H9 (cell line): ENCODE data around the gene KCNH1. TPM values are rescaled to one million over a fixed set of nuclear protein-coding genes. Genes with fewer than 3 reads are reported as not detected.

Experiments
- DNase-seq: peaks from one replicate; pipeline ENCODE4 v3.0.0-alpha.2; 2017
- H2AFZ ChIP-seq: one replicate; pipeline ENCODE4 v1.6.1; 2013; ENCODE audit warnings: mild to moderate bottlenecking, low read length, control low read depth, moderate library complexity
- H2AK5ac ChIP-seq: 2 replicates; pipeline ENCODE4 v1.6.1; 2013; ENCODE audit warnings: low read length, control low read depth, mixed read lengths; ENCODE audit not compliant: insufficient read length
- H2BK120ac ChIP-seq: one replicate; pipeline ENCODE4 v1.6.1; 2013; ENCODE audit warnings: low read depth, mild to moderate bottlenecking, low read length, control low read depth, inconsistent platforms; ENCODE audit not compliant: poor library complexity, severe bottlenecking
- H2BK12ac ChIP-seq: 2 replicates; pipeline ENCODE4 v1.6.1; 2013; ENCODE audit warnings: low read length, control low read depth, mixed read lengths, low read depth; ENCODE audit not compliant: insufficient read length
- H2BK15ac ChIP-seq: 2 replicates; pipeline ENCODE4 v1.6.1; 2013; ENCODE audit warnings: low read depth, low read length, control low read depth
- H2BK20ac ChIP-seq: one replicate; pipeline ENCODE4 v1.6.1; 2013; ENCODE audit warnings: low read depth, mild to moderate bottlenecking, low read length, control low read depth, inconsistent platforms; ENCODE audit not compliant: poor library complexity, severe bottlenecking
- H2BK5ac ChIP-seq: 2 replicates; pipeline ENCODE4 v1.6.1; 2013; ENCODE audit warnings: low read length, control low read depth, mixed read lengths; ENCODE audit not compliant: insufficient read length
- H3K14ac ChIP-seq: 2 replicates; pipeline ENCODE4 v1.6.1; 2013; ENCODE audit warnings: low read length, control low read depth; ENCODE audit not compliant: insufficient read depth
- H3K18ac ChIP-seq: 2 replicates; pipeline ENCODE4 v1.6.1; 2013; ENCODE audit warnings: low read depth, mild to moderate bottlenecking, mixed read lengths, low read length, control low read depth; ENCODE audit not compliant: insufficient read length
- H3K23ac ChIP-seq: 2 replicates; pipeline ENCODE4 v1.6.1; 2013; ENCODE audit warnings: low read length, control low read depth, mixed read lengths, low read depth; ENCODE audit not compliant: insufficient read length
- H3K23me2 ChIP-seq: 2 replicates; pipeline ENCODE4 v1.6.1; 2013; ENCODE audit warnings: low read depth, mild to moderate bottlenecking, mixed read lengths, low read length, control low read depth; ENCODE audit not compliant: insufficient read length, poor library complexity, severe bottlenecking
- H3K27ac ChIP-seq: 2 replicates; pipeline ENCODE4 v1.5.1; 2013; ENCODE audit warnings: low read length, control low read depth, mixed read lengths, low read depth; ENCODE audit not compliant: insufficient read length
- H3K27me3 ChIP-seq: 2 replicates; pipeline ENCODE4 v1.6.1; 2013; ENCODE audit warnings: low read length, control low read depth, inconsistent platforms; ENCODE audit not compliant: insufficient read depth
- H3K4ac ChIP-seq: 2 replicates; pipeline ENCODE4 v1.6.1; 2013; ENCODE audit warnings: low read depth, mild to moderate bottlenecking, control low read depth, inconsistent platforms, low read length, moderate library complexity
- H3K4me1 ChIP-seq: 2 replicates; pipeline ENCODE4 v1.6.1; 2013; ENCODE audit warnings: low read length, control low read depth, inconsistent platforms; ENCODE audit not compliant: insufficient read depth
- H3K4me2 ChIP-seq: 2 replicates; pipeline ENCODE4 v1.6.1; 2013; ENCODE audit warnings: low read length, control low read depth, mixed read lengths; ENCODE audit not compliant: insufficient read length, insufficient read depth
- H3K56ac ChIP-seq: 2 replicates; pipeline ENCODE4 v1.6.1; 2013; ENCODE audit warnings: low read depth, mild to moderate bottlenecking, mixed read lengths, low read length, control low read depth; ENCODE audit not compliant: insufficient read length
- H3K79me1 ChIP-seq: 2 replicates; pipeline ENCODE4 v1.6.1; 2013; ENCODE audit warnings: low read depth, mild to moderate bottlenecking, moderate library complexity, low read length, control low read depth, inconsistent platforms; ENCODE audit not compliant: insufficient read depth, poor library complexity, severe bottlenecking
- H3K79me2 ChIP-seq: 2 replicates; pipeline ENCODE4 v1.6.1; 2013; ENCODE audit warnings: low read length, control low read depth, inconsistent platforms; ENCODE audit not compliant: insufficient read depth
- H3K9ac ChIP-seq: 2 replicates; pipeline ENCODE4 v1.6.1; 2013; ENCODE audit warnings: low read length, control low read depth, mixed read lengths; ENCODE audit not compliant: insufficient read length; ENCODE audit errors: extremely low read depth
- H3K9me3 ChIP-seq: one replicate; pipeline ENCODE4 v1.6.1; 2013; ENCODE audit warnings: low read depth, low read length, inconsistent platforms; ENCODE audit not compliant: control insufficient read depth
- H3T11ph ChIP-seq: one replicate; pipeline ENCODE4 v1.6.1; 2013; ENCODE audit warnings: mild to moderate bottlenecking, low read length, control low read depth, inconsistent platforms
- H4K20me1 ChIP-seq: one replicate; pipeline ENCODE4 v1.6.1; 2013; ENCODE audit not compliant: control insufficient read depth, insufficient read length, insufficient read depth
- H4K5ac ChIP-seq: 2 replicates; pipeline ENCODE4 v1.6.1; 2013; ENCODE audit warnings: low read depth, mild to moderate bottlenecking, mixed read lengths, low read length, control low read depth; ENCODE audit not compliant: insufficient read length
- H4K8ac ChIP-seq: replicated peaks from 2 replicates; pipeline ENCODE4 v1.6.1; 2013; ENCODE audit warnings: low read length, control low read depth, mixed read lengths, low read depth; ENCODE audit not compliant: insufficient read length
- H4K91ac ChIP-seq: 2 replicates; pipeline ENCODE4 v1.6.1; 2013; ENCODE audit warnings: low read depth, mild to moderate bottlenecking, moderate library complexity, mixed read lengths, low read length, control low read depth; ENCODE audit not compliant: insufficient read length
- H3K27ac Mint-ChIP-seq, 3 experiments: 2 replicates in 2 of 3; 3 replicates in 1 of 3; pipeline ENCODE4 v1.8.0; 2020 to 2021; ENCODE audit warnings: mixed read lengths in 3 of 3, mild to moderate bottlenecking in 1 of 3, moderate library complexity in 1 of 3
- H3K27me3 Mint-ChIP-seq: 2 replicates; pipeline ENCODE4 v1.8.0; 2021; ENCODE audit warnings: low read depth, mild to moderate bottlenecking, moderate library complexity, mixed read lengths
- H3K36me3 Mint-ChIP-seq, 3 experiments: 2 replicates in 2 of 3; 3 replicates in 1 of 3; pipeline ENCODE4 v1.8.0; 2020 to 2021; ENCODE audit warnings: low read depth in 3 of 3, mixed read lengths in 3 of 3; ENCODE audit not compliant: insufficient read depth in 1 of 3
- H3K4me1 Mint-ChIP-seq, 2 experiments: 2 replicates each; pipeline ENCODE4 v1.8.0; 2020; ENCODE audit warnings: mixed read lengths in 2 of 2
- H3K4me3 Mint-ChIP-seq, 2 experiments: 2 replicates in 1 of 2; 3 replicates in 1 of 2; pipeline ENCODE4 v1.8.0; 2020 to 2021; ENCODE audit warnings: mild to moderate bottlenecking in 2 of 2, mixed read lengths in 2 of 2, moderate library complexity in 1 of 2
- H3K9me3 Mint-ChIP-seq, 2 experiments: 2 replicates in 1 of 2; 3 replicates in 1 of 2; pipeline ENCODE4 v1.8.0; 2020; ENCODE audit warnings: mild to moderate bottlenecking in 2 of 2, mixed read lengths in 2 of 2, moderate library complexity in 1 of 2
- CTCF ChIP-seq: fragments of 200-600 bp; sonication (generic); conservative IDR thresholded peaks from 3 replicates; pipeline ENCODE4 v1.8.0; 2021; ENCODE audit warnings: antibody characterized with exemption, mild to moderate bottlenecking
- WGBS: extraction: QIAGEN DNeasy Blood & Tissue Kit; methylation state at CpG from one replicate; pipeline ENCODE4 v1.1.7; 2013; ENCODE audit warnings: missing lambda C conversion rate, low lambda C conversion rate, mixed read lengths; ENCODE audit not compliant: insufficient read length; ENCODE audit errors: extremely low coverage; 5-methylcytosine and 5-hydroxymethylcytosine counted together
- total RNA-seq: library from RNA; stranded (reverse); gene quantifications from 2 replicates; pipeline ENCODE4 v1.2.1, GENCODE V29; 2021

KCNH1 gene
- total RNA-seq, 1 experiment from 2014 or later, result 0.11 TPM

- H3K14ac ChIP-seq, result no peak overlapping the region
- no peaks in the 10 kb centered on the region for H3K27me3 ChIP-seq
- no peak overlapping the region for H4K5ac ChIP-seq
- H3K4me1 ChIP-seq, result no peaks in the 10 kb centered on the region
- no peak overlapping the region for H3K18ac ChIP-seq
- no peak overlapping the region for H2BK5ac ChIP-seq
- no peak overlapping the region for H2BK12ac ChIP-seq
- no peaks in the 10 kb centered on the region for H3K23me2 ChIP-seq
- no peak overlapping the region for H3K4me3 Mint-ChIP-seq
- H3K4me2 ChIP-seq, result no peak overlapping the region
- H4K91ac ChIP-seq, result no peak overlapping the region
- H3K79me2 ChIP-seq, result no peaks in the 10 kb centered on the region
- WGBS, result 100% methylated on average over 1 of the region's 7 CpGs
- no peak overlapping the region for H2AFZ ChIP-seq
- H2BK15ac ChIP-seq, result no peak overlapping the region
- no peak overlapping the region for H3K9ac ChIP-seq
- 0 out of 7 replicates have a peak, but pooled peaks cover 0 to 2% (median 0%) of the 10 kb centered on the region in 3 experiments for H3K36me3 Mint-ChIP-seq
- H4K20me1 ChIP-seq, result no peaks in the 10 kb centered on the region
- no peaks in the 10 kb centered on the region for H3K79me1 ChIP-seq
- no peak overlapping the region for H2BK20ac ChIP-seq
- H3K56ac ChIP-seq, result no peak overlapping the region
- H3K4ac ChIP-seq, result no peak overlapping the region
- no peak overlapping the region for H3K27ac ChIP-seq
- no peak overlapping the region for H3T11ph ChIP-seq
- DNase-seq, result no peak
- no peak overlapping the region for H4K8ac ChIP-seq
- no peak overlapping the region for H2BK120ac ChIP-seq
- no peak overlapping the region for H3K23ac ChIP-seq
- no peak overlapping the region for H2AK5ac ChIP-seq
- H3K27ac Mint-ChIP-seq, result no peak overlapping the region
- H3K9me3 ChIP-seq, result no peaks in the 10 kb centered on the region
- H3K4me1 Mint-ChIP-seq, result peaks cover 3 to 9% of the 10 kb centered on the region in 2 experiments
- H3K27me3 Mint-ChIP-seq, result peaks cover 3% of the 10 kb centered on the region
- peaks cover 4 to 5% of the 10 kb centered on the region in 2 experiments; a peak in 3 of 5 replicates for H3K9me3 Mint-ChIP-seq
- TF ChIP-seq CTCF, result no peak
Observed at GRCh38 chr1:210654176-210654981, 479.6 kb downstream of the KCNH1 start.
